ENCODE data around the gene CYTH1. TPM values are rescaled to one million over a fixed set of nuclear protein-coding genes. Genes with fewer than 3 reads are reported as not detected.

The CYTH1 gene
- total RNA-seq, 1 donor from 2014 or later = 25.0 TPM

DNA sequence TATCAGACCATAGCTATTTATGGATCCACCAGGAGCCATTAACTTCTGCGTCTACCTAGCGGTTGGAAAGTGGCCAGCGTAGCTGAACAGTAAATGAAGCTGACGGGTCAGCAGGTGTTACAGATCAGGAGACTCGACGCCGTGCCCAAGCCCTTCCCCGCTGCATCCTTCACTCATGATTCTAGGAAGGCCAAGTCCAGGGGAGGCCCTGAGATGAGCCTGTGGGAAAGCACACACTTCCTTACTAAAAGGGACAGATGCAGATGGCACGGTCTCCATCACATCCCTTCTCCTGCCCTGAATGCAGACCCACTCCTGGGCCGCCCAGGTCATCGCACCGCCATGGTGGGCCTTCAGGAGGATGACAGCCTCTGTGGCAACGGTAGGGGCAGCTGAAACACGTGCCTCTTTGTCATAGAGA is 137.1 kb downstream of the CYTH1 start:
- H3K9ac ChIP-seq (ENCODE audit: low read length) = no peak overlapping the region
- H4K20me1 ChIP-seq (ENCODE audit: insufficient read depth, low read length) = no peaks in the 10 kb centered on the region
- Mint-ChIP-seq H3K36me3 (ENCODE audit: low read depth, unreplicated experiment) (peaks cover 4% of the 10 kb centered on the region), H3K27me3 (ENCODE audit: low read depth, unreplicated experiment) (peaks cover 21% of the 10 kb centered on the region), H3K4me1 (ENCODE audit: low read depth, unreplicated experiment) (peaks cover 2% of the 10 kb centered on the region), H3K27ac (ENCODE audit: unreplicated experiment) (no peak overlapping the region), H3K9me3 (ENCODE audit: unreplicated experiment) (peaks cover 5% of the 10 kb centered on the region), H3K4me3 (ENCODE audit: unreplicated experiment) (no peak overlapping the region)
- no peak for FAIRE-seq
- H3K4me2 ChIP-seq (ENCODE audit: low read length) = no peak overlapping the region
- no peak for DNase-seq (ENCODE audit: low read depth)
- H3K36me3 ChIP-seq (ENCODE audit: insufficient read depth, low read length) = no peaks in the 10 kb centered on the region
- TF ChIP-seq EZH2 (IDR thresholded peaks at IDR 0.05; ENCODE audit: insufficient read depth, low read length) (no peak), CTCF (IDR thresholded peaks at IDR 0.05; ENCODE audit: insufficient read depth, low read depth, low read length) (no peak)
- H3K27me3 ChIP-seq (ENCODE audit: insufficient read depth, low read length) = no peaks in the 10 kb centered on the region
- H3K9me3 ChIP-seq (ENCODE audit: insufficient read depth, low read depth, low read length) = no peaks in the 10 kb centered on the region
- no peak overlapping the region for H2AFZ ChIP-seq (ENCODE audit: low read depth, low read length)
- no peak overlapping the region for H3K27ac ChIP-seq (ENCODE audit: low read depth, low read length)
- H3K4me1 ChIP-seq (ENCODE audit: insufficient read depth, low read length) = no peaks in the 10 kb centered on the region
- no peaks in the 10 kb centered on the region for H3K79me2 ChIP-seq (ENCODE audit: insufficient read depth, low read length)
- H3K4me3 ChIP-seq (ENCODE audit: insufficient read depth, low read depth, low read length) = no peak overlapping the region

- H3K4me1 ChIP-seq (ENCODE audit: insufficient read depth, low read length) = no peaks in the 10 kb centered on the region
- H3K79me2 ChIP-seq (ENCODE audit: insufficient read depth, low read length) = no peaks in the 10 kb centered on the region
- H3K27me3 ChIP-seq (ENCODE audit: insufficient read depth, low read length) = no peaks in the 10 kb centered on the region
- H2AFZ ChIP-seq (ENCODE audit: low read depth, low read length) = no peak overlapping the region
- H3K4me2 ChIP-seq (ENCODE audit: low read length) = no peak overlapping the region
- DNase-seq (ENCODE audit: low read depth) (no peak), FAIRE-seq (no peak)
- TF ChIP-seq EZH2 (IDR thresholded peaks at IDR 0.05; ENCODE audit: insufficient read depth, low read length) (no peak), CTCF (IDR thresholded peaks at IDR 0.05; ENCODE audit: insufficient read depth, low read depth, low read length) (no peak)
- no peak overlapping the region for H3K4me3 Mint-ChIP-seq (ENCODE audit: unreplicated experiment)
- no peak overlapping the region for H3K4me3 ChIP-seq (ENCODE audit: insufficient read depth, low read depth, low read length)
- no peak overlapping the region for H3K27ac Mint-ChIP-seq (ENCODE audit: unreplicated experiment)
- H3K36me3 ChIP-seq (ENCODE audit: insufficient read depth, low read length) = no peaks in the 10 kb centered on the region
- no peak overlapping the region for H3K9ac ChIP-seq (ENCODE audit: low read length)
- peaks cover under 1% of the 10 kb centered on the region for H3K9me3 Mint-ChIP-seq (ENCODE audit: unreplicated experiment)
- no peaks in the 10 kb centered on the region for H4K20me1 ChIP-seq (ENCODE audit: insufficient read depth, low read length)
- peaks cover 21% of the 10 kb centered on the region for H3K27me3 Mint-ChIP-seq (ENCODE audit: low read depth, unreplicated experiment)
- peaks cover 4% of the 10 kb centered on the region for H3K36me3 Mint-ChIP-seq (ENCODE audit: low read depth, unreplicated experiment)
- H3K4me1 Mint-ChIP-seq (ENCODE audit: low read depth, unreplicated experiment) = peaks cover 2% of the 10 kb centered on the region
- no peak overlapping the region for H3K27ac ChIP-seq (ENCODE audit: low read depth, low read length)
- no peaks in the 10 kb centered on the region for H3K9me3 ChIP-seq (ENCODE audit: insufficient read depth, low read depth, low read length)
Measured at GRCh38 chr17:78644224-78644623, 137.8 kb downstream of the CYTH1 start.

DNA sequence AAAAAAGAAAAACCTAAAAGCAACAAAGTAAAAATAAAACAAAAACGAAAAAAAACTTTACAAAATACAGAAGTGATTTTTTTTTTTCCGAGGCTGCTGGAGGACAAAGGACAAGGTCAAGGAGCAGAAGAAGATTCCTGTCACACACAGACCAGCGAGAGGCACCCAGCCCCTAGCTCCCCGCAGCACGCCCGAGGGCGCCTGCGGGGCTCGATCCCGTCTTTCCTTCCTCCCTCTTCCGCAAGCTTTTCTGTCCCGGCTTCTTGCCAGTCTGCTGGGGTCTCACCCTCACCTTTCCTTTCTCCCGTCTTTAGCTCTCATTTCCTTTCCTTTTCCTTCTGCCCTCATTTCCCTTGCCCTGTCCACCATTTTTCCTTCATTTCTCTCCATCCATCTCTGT is 138.7 kb downstream of the CYTH1 start:
- Mint-ChIP-seq H3K27ac (ENCODE audit: unreplicated experiment) (no peak overlapping the region), H3K9me3 (ENCODE audit: unreplicated experiment) (no peaks in the 10 kb centered on the region)

More for the DNA sequence above, 138.7 kb downstream of the CYTH1 start:
- Histone ChIP-seq H3K4me2 (ENCODE audit: low read length) (no peak overlapping the region), H3K27me3 (ENCODE audit: insufficient read depth, low read length) (no peaks in the 10 kb centered on the region), H3K36me3 (ENCODE audit: insufficient read depth, low read length) (no peaks in the 10 kb centered on the region), H3K9me3 (ENCODE audit: insufficient read depth, low read depth, low read length) (no peaks in the 10 kb centered on the region), H3K4me1 (ENCODE audit: insufficient read depth, low read length) (no peaks in the 10 kb centered on the region), H3K79me2 (ENCODE audit: insufficient read depth, low read length) (no peaks in the 10 kb centered on the region), H3K27ac (ENCODE audit: low read depth, low read length) (no peak overlapping the region), H3K9ac (ENCODE audit: low read length) (no peak overlapping the region), H2AFZ (ENCODE audit: low read depth, low read length) (no peak overlapping the region), H4K20me1 (ENCODE audit: insufficient read depth, low read length) (no peaks in the 10 kb centered on the region), H3K4me3 (ENCODE audit: insufficient read depth, low read depth, low read length) (no peak overlapping the region)
- H3K4me3 Mint-ChIP-seq (ENCODE audit: unreplicated experiment) = no peak overlapping the region
- peaks cover 2% of the 10 kb centered on the region for H3K4me1 Mint-ChIP-seq (ENCODE audit: low read depth, unreplicated experiment)
- no peak for FAIRE-seq
- peaks cover 2% of the 10 kb centered on the region for H3K36me3 Mint-ChIP-seq (ENCODE audit: low read depth, unreplicated experiment)
- peaks cover 26% of the 10 kb centered on the region for H3K27me3 Mint-ChIP-seq (ENCODE audit: low read depth, unreplicated experiment)
- no peak for TF ChIP-seq EZH2 (IDR thresholded peaks at IDR 0.05; ENCODE audit: insufficient read depth, low read length)
- TF ChIP-seq CTCF (IDR thresholded peaks at IDR 0.05; ENCODE audit: insufficient read depth, low read depth, low read length) = no peak
- no peak for DNase-seq (ENCODE audit: low read depth)

Measured in astrocyte (in vitro differentiated cells and primary cell).